ELR (cell line): ENCODE results near the gene MUC5AC.
"Not testable (repeated sequence)": the region's sequence is repeated elsewhere in the genome, so short reads cannot be mapped to it uniquely, and the experiment has no call there.

ENCODE experiments used
- DNase-seq: peaks from one replicate; pipeline ENCODE4 v3.0.0-alpha.2; 2015; ENCODE audit warnings: low read depth

The MUC5AC gene

DNA sequence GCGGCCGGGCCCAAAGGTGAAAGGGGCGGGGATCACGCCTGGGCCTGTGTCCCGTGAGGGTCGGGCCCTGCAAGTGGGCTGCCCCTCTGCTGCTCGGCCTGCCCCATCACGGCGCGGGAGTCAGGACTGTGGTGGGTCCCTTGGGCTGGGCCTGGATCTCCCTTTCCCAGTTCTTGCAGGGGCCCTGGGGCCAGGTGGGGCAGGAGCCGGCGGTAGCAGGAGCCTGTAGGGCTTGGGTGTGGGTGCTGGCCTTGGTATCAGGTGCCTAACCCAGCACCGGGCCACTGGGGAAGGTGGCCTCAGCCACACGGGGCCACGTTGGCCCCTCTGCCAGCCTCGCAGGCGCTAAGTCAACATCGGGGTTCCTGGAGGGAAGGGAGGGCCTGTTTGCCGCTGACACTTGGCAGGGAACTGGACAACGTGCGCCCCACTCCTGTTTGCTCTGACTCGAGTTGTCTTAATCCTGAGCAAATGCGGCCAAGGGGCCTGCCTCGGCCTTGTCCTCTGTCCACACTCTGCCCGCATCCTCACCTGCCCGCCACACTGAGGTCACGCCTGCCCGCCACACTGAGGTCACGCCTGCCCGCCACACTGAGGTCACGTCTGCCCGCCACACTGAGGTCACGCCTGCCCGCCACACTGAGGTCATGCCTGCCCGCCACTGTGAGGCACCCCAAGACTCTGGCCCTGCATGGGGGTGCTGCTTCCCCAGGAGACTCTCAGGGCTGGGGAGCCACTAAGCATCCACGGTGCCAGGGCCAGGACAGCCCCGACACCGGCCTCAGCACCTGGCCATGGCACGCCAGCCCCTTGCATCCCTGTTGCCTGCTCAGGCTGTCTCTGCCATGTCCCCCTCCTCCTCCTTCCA is 50.9 kb downstream of the MUC5AC start:
- DNase-seq = no peak

GRCh38 chr11:1209371-1210057 is 51.8 kb downstream of the MUC5AC start:
- no peak for DNase-seq

DNA sequence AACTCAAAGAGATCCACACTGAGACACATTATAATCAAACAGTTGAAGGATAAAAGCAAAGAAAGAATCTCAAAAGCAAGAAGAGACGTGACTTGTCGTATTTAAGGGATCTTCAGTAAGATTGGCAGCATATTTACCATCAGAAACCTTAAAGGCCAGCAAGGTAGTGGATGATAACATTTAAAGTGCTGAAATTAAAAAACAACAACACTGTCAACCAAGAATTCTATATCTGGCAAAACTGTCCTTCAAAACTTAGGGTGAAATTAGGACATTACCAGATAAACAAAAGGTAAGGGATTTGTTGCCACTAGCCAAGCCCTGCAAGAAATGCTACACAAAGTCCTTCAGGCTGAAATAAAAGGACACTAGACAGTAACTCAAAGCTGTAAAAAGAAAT is 54.1 kb downstream of the MUC5AC start:
- DNase-seq = no peak

DNA sequence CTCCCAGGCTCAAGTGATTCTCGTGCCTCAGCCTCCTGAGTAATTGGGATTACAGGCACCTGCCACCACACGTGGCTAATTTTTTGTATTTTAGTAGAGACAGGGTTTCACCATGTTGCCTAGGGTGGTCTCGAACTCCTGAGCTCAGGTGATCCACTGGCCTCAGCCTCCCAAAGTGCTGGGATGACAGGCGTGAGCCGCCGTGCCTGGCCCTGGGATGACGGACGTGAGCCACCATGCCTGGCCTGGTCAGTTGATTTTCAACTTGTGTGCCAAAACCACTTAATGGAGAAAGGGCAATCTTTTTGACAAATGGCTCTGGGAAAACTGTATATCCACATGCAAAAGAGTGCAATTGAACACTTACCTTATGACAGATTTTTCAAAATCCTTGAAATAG is 58.1 kb downstream of the MUC5AC start:
- DNase-seq = not testable (repeated sequence)

GRCh38 chr11:1217151-1217550 is 59.4 kb downstream of the MUC5AC start:
- DNase-seq = no peak

GRCh38 chr11:1218256-1218787 is 60.6 kb downstream of the MUC5AC start:
- no peak for DNase-seq

GRCh38 chr11:1218788-1219445 is 61.2 kb downstream of the MUC5AC start:
- DNase-seq = no peak

- no peak for DNase-seq
Observed at GRCh38 chr11:1219446-1219833, 61.7 kb downstream of the MUC5AC start.

- no peak for DNase-seq
Observed at GRCh38 chr11:1219834-1220815, 62.4 kb downstream of the MUC5AC start.

DNA sequence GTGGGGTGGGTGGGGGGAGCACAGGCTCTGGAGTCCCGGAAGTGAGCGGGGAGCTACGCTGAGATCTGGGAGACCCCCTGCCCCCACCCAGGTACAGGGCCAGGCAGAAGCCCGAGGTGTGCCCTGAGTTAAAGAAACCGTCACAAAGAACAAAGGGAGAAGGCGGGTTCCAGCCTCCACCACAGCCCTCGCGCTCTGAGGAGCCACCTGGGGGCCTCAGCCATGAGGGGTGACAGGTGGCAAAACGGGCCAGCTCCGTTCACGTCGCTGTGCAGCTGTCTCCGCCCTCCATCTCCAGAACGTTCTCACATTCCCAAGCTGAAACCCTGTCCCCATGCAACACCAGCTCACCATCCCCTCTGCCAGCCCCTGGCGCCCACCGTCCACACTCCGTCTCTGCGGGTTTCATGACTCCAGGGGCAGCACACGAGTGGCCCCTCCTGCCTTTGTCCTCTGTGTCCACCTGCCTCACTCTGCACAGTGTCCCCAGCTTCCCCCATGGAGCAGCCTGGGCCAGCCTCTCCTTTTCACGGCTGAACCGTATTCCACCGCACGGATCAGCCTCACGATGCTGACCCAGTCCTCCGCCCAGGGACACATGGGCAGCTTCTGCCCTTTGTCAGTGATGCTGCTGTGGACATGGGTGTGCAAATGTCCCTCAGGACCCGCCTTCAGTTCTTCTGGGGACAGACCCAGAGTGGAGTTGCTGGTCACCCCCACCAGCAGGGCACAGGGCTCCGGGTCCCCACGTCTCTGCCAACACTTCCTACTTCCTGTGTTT is 63.4 kb downstream of the MUC5AC start:
- no peak for DNase-seq

DNA sequence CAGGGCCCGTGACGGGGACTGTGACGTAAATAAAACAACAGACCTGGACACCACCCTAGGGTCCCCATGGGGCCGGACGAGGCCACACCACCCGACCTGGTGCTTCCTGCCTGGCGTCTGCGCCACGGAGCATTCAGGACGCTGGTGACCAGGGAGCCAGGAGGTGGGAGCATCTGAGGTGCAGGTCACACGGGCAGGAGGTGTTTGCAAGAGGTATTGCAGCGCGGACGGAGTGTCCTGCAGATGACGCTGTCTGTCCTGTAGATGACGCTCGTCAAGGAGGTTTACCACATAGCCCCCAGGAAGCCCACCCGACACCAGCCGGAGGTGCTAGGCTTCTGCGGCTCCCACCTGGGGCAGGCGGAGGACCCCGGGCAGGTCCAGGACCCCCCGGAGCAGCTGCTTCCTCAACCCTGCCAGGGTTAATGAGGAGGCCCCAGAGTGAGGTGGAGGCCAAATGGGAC is 64.1 kb downstream of the MUC5AC start:
- DNase-seq = no peak

- DNase-seq = no peak
Observed at GRCh38 chr11:1222491-1223345, 65.0 kb downstream of the MUC5AC start, which contains the start of gene MUC5B. Gene MUC5B (plus strand): TSS chr11:1223066. CDS start chr11:1223124, 58 bp downstream.

- no peak for DNase-seq
Observed at GRCh38 chr11:1223346-1224110, 65.8 kb downstream of the MUC5AC start.

- DNase-seq = no peak
Observed at GRCh38 chr11:1224111-1224490, 66.3 kb downstream of the MUC5AC start.

DNA sequence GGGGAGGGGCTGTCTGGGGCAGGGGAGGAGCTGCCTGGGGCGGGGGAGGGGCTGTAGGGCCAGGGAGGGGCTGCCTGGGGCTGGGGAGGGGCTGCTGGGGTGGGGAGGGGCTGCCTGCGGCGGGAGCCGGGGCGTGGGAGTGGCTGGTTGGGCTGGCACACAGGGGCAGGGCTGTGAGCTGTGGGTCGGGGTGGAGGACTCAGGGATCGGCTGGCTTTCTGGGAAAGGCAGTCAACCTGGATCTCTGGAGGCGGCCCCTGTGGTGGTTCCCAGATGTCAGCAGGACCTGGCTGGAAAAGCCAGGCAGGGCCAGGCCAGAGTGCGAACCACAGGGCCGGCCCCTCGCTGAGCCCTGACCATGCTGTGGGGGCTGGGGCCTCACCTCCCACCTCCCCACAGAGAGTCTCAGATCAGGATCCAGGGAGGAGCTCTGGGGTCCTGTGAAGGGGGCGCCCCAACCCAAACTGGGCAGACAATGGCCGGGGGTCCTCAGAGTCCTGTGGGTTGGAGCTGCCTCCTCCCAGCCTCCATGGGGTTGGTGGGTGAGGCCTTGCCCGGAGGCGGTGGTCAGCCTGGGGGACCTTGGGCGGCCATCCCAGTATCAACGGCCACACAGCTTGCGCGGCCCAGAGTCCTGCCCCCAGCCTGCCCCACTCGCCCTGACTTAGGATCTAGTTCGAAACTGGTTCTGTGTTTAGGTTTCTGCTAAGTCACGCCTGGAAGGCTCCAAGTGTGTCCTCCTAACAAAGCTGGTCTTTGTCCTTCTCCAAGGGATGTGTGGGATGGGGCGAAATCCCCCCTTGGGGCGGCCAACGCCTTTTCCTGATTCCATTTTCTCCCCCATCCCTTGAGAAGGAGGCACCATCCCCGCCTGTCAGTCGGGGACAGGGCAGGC is 67.0 kb downstream of the MUC5AC start:
- no peak for DNase-seq

DNA sequence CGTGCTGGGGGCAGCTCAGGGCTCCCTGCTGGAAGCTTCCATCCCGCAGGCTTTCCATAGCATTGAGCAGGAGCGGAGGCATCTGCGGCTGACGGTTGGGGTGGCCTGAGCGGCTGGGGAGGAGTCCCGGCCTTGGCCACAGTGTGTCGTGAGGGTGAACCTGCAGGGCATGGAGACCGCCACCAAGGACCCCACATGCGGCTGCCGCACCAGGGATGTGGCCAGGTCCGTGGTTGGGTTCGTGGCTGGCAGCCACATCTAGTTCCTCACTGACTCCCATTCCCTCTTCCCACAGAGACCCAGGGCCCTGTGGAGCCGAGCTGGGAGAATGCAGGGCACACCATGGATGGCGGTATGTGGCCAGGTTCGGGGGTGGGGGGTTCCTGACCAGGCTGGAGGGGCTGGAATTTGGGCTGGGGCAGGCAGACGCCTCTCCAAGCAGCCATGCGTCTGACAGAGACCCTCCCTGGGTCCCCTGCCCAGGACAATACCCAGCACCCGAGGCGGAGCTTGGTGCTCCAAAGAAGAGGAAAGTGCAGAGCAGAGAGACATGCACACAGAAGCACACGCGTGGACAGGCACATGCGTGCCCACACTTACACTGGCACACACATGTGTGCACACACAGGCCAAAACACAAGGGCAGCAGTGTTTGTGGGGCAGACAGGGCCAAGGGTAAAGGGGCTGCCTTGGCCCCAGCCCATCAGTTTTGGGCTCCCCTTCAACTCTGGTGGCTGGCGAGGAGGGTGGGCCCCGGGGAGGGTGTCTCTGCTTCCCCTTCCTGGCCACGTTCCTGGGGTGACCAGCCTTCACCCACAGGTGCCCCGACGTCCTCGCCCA is 67.9 kb downstream of the MUC5AC start:
- DNase-seq = no peak
